ENCODE data around the gene CDK15.

Gene CDK15

DNA sequence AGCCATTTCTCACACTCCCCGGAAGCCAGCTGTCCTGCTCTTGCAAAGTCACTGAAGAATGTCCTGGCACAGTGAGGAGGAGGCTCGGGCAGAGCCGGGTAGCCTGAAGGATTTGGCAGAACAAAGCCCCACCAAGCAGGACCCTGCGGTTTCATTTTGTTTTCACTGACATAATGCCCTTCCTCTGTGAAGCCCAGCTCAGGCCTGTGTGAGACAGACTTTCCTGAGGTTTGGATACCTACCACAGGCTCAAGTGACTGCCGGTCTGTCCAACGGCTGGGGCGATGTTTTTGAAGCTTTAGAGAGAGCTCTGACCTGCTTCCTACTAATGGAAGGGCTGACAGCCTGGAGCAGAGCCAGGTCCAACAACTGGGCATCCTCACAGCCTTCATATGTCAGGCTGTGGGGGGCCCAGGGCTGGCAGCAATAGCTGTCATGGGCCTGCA, 127.5 kb downstream of the CDK15 start:
- no peak overlapping the region for H3K4me3 Mint-ChIP-seq
- H3K27ac Mint-ChIP-seq: no peak overlapping the region
- peaks cover 2% of the 10 kb centered on the region for H3K36me3 Mint-ChIP-seq
- H3K27me3 Mint-ChIP-seq: peaks cover 14% of the 10 kb centered on the region
- H3K4me1 Mint-ChIP-seq (ENCODE audit: low read depth): no peaks in the 10 kb centered on the region
- no peaks in the 10 kb centered on the region for H3K9me3 Mint-ChIP-seq (ENCODE audit: low read depth)

DNA sequence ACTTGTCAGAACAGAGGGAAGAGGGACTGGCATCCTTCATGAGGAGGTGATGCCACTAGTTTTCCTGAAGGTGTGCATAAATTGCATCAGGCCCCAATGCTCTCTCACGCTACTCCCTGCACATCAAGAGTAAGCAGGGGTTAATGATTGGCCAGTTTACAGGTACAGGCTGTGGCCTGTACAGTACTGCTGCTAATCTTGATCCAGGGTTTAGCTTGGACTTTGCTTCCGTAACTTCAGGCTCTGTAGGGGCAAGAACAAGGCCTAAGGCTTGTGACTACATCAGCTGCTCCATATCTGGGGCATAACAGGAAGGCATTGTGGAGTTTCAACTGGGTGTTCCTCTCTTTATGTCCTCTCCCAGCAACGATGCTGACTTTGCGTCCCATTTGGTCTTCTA, 130.5 kb downstream of the CDK15 start:
- Mint-ChIP-seq H3K9me3 (ENCODE audit: low read depth) (no peaks in the 10 kb centered on the region), H3K4me3 (no peak overlapping the region), H3K36me3 (no peaks in the 10 kb centered on the region), H3K27me3 (peaks cover 13% of the 10 kb centered on the region), H3K4me1 (ENCODE audit: low read depth) (no peaks in the 10 kb centered on the region), H3K27ac (no peak overlapping the region)

DNA sequence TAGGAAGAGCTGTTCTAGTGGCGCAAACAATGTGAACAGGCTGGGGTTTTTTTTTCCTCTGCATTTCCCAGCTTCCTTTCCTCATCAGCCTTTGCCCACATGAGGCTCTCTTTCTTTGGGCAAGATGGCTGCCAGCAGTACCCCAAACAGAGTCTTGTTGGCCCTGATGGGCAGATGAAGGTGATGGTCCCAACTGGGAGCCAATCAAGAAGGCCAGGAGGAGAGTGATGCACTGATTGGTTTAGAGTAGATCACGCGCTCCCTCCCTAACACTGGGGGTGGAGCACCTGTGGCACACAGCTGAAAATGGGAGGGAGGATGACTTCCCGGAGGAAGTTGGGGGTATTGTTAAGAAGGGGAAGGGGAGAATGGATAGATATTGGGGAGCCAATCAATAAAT, 131.0 kb downstream of the CDK15 start:
- H3K36me3 Mint-ChIP-seq: no peaks in the 10 kb centered on the region
- H3K27ac Mint-ChIP-seq: no peak overlapping the region
- no peaks in the 10 kb centered on the region for H3K4me1 Mint-ChIP-seq (ENCODE audit: low read depth)
- H3K9me3 Mint-ChIP-seq (ENCODE audit: low read depth): no peaks in the 10 kb centered on the region
- no peak overlapping the region for H3K4me3 Mint-ChIP-seq
- peaks cover 13% of the 10 kb centered on the region for H3K27me3 Mint-ChIP-seq

DNA sequence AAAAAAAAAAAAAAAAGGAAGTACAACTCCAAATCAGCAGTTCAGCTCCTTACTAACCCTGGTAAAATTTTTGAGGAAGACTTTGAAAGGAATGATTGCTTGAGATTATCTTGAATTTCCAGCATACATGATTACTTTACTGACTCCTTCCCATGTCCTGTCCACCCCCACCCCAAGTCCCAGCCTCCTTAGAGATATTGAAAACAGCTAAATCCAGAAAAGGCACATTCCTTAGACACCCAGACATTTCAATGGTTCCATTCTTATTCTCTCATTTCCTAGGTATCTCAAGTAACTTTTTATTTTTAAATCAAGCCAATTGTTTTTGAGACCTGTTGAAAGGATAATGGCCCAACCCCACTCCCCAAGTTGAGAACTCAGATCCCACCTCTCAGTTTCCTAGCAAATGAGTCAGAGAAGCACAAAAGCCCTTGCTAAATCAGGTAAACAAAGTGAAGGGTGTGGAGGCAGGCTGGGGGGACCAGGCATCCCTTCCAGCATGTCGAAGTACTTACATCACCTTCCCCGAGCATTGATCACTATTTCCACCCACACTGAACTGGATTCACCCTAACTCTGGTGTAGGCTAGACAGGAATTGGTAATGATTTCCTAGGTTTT, 131.9 kb downstream of the CDK15 start:
- H3K4me3 Mint-ChIP-seq: no peak overlapping the region
- H3K36me3 Mint-ChIP-seq: no peaks in the 10 kb centered on the region
- H3K27me3 Mint-ChIP-seq: peaks cover 13% of the 10 kb centered on the region
- H3K27ac Mint-ChIP-seq: no peak overlapping the region
- no peaks in the 10 kb centered on the region for H3K9me3 Mint-ChIP-seq (ENCODE audit: low read depth)
- no peaks in the 10 kb centered on the region for H3K4me1 Mint-ChIP-seq (ENCODE audit: low read depth)

DNA sequence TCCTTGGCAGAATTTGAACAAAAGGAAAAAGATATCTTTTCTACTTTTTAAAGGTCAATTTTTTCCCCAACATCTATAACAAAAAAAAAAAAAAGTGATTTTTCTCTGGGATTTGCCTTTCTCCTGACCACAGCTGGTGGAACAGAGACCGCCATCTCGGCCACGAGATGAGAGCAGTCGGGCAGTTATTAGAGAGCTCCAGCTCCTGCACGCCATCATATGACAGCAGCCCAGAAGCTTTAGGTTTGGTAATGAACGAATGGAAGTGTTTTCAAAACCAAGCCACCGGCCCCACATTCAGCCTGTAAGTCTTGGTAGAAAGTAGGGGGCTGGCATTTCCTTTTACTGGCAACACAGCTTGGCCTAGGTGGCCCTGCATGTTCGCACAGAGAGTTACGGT, 132.4 kb downstream of the CDK15 start:
- H3K4me1 Mint-ChIP-seq (ENCODE audit: low read depth): no peaks in the 10 kb centered on the region
- H3K27me3 Mint-ChIP-seq: peaks cover 13% of the 10 kb centered on the region
- H3K36me3 Mint-ChIP-seq: no peaks in the 10 kb centered on the region
- no peak overlapping the region for H3K27ac Mint-ChIP-seq
- H3K4me3 Mint-ChIP-seq: no peak overlapping the region
- no peaks in the 10 kb centered on the region for H3K9me3 Mint-ChIP-seq (ENCODE audit: low read depth)

DNA sequence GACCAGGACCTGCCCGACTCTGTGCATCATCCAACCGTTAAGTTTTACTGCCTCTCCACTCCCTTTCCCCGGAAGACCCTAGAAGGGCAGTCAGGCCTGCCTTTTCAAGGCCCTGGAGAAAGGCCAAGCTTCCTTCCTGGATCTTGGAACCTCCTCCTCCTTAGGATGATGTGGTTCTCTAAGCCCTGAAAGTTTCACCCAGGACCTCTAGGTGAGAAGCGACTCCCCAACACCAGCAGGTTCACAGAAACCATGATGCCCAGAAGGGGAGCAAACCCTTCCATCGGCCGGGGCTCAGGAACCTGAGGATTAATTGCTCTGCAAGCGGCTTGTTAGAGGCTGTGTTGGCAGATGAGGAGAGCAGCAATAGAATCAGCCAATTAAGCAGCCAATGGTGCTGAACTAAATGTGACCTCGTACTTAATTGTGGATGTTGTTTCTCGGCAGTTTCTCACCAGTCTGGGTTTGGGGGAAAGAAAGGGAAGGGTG, 133.2 kb downstream of the CDK15 start:
- H3K27ac Mint-ChIP-seq: no peak overlapping the region

DNA sequence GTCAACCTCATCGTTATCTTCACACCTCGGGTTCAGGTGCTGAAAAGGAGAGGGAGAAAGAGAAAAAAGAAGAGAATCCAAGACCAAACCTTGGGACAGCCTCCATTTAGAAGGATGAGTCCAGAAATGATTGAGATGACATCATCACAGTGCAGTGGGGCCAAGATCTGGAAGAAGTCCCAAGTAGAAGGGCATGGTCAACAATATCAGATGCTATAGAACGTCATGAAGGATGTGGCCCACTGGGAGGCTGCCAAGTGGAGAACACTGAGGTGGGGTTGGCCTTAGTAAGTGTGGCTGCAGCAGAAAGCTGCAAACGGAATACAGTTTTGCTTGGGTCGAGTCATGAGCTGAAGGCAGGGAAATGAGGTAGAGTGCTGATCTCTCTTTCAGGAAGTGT, 136.2 kb downstream of the CDK15 start:
- Mint-ChIP-seq H3K4me1 (ENCODE audit: low read depth) (no peaks in the 10 kb centered on the region), H3K9me3 (ENCODE audit: low read depth) (no peaks in the 10 kb centered on the region), H3K27me3 (peaks cover 11% of the 10 kb centered on the region), H3K36me3 (no peaks in the 10 kb centered on the region), H3K27ac (no peak overlapping the region), H3K4me3 (no peak overlapping the region)

More for the DNA sequence above, 133.2 kb downstream of the CDK15 start:
- H3K36me3 Mint-ChIP-seq: no peaks in the 10 kb centered on the region
- peaks cover 13% of the 10 kb centered on the region for H3K27me3 Mint-ChIP-seq
- H3K4me1 Mint-ChIP-seq (ENCODE audit: low read depth): no peaks in the 10 kb centered on the region
- no peaks in the 10 kb centered on the region for H3K9me3 Mint-ChIP-seq (ENCODE audit: low read depth)
- no peak overlapping the region for H3K4me3 Mint-ChIP-seq
